Ishikawa (cell line): ENCODE measurements around the gene ZCWPW1.

Source experiments
- CEBPB ChIP-seq: IDR thresholded peaks from 2 replicates; pipeline ENCODE4 v1.6.1; 2012
- CREB1 ChIP-seq: IDR thresholded peaks from 2 replicates; pipeline ENCODE4 v1.6.1; 2012; ENCODE audit warnings: low read depth
- EGR1 ChIP-seq: IDR thresholded peaks from 2 replicates; pipeline ENCODE4 v1.6.1; 2012
- EP300 ChIP-seq: IDR thresholded peaks from 2 replicates; pipeline ENCODE4 v1.6.1; 2012; ENCODE audit warnings: borderline replicate concordance
- FOXM1 ChIP-seq: IDR thresholded peaks from 2 replicates; pipeline ENCODE4 v1.6.1; 2012; ENCODE audit warnings: low read depth, borderline replicate concordance
- NFIC ChIP-seq: IDR thresholded peaks from 2 replicates; pipeline ENCODE4 v1.6.1; 2012
- RAD21 ChIP-seq: IDR thresholded peaks from 2 replicates; pipeline ENCODE4 v1.6.1; 2012; ENCODE audit warnings: low read depth
- REST ChIP-seq: IDR thresholded peaks from 2 replicates; pipeline ENCODE4 v1.6.1; 2012; ENCODE audit warnings: low read depth, mild to moderate bottlenecking
- TAF1 ChIP-seq: IDR thresholded peaks from 2 replicates; pipeline ENCODE4 v1.6.1; 2012; ENCODE audit warnings: low read depth, mild to moderate bottlenecking
- TCF12 ChIP-seq: IDR thresholded peaks from 2 replicates; pipeline ENCODE4 v1.6.1; 2012; ENCODE audit warnings: low read depth
- TEAD4 ChIP-seq: IDR thresholded peaks from 2 replicates; pipeline ENCODE4 v1.6.1; 2012
- USF1 ChIP-seq: IDR thresholded peaks from 2 replicates; pipeline ENCODE4 v1.6.1; 2012
- YY1 ChIP-seq: IDR thresholded peaks from 2 replicates; pipeline ENCODE4 v1.6.1; 2012; ENCODE audit warnings: low read depth
- ZBTB7A ChIP-seq: IDR thresholded peaks from 2 replicates; pipeline ENCODE4 v1.6.1; 2012; ENCODE audit warnings: low read depth
- TF ChIP-seq, protein P1 (sequence below): IDR thresholded peaks from 2 replicates; pipeline ENCODE4 v1.6.1; 2012

Gene ZCWPW1

DNA sequence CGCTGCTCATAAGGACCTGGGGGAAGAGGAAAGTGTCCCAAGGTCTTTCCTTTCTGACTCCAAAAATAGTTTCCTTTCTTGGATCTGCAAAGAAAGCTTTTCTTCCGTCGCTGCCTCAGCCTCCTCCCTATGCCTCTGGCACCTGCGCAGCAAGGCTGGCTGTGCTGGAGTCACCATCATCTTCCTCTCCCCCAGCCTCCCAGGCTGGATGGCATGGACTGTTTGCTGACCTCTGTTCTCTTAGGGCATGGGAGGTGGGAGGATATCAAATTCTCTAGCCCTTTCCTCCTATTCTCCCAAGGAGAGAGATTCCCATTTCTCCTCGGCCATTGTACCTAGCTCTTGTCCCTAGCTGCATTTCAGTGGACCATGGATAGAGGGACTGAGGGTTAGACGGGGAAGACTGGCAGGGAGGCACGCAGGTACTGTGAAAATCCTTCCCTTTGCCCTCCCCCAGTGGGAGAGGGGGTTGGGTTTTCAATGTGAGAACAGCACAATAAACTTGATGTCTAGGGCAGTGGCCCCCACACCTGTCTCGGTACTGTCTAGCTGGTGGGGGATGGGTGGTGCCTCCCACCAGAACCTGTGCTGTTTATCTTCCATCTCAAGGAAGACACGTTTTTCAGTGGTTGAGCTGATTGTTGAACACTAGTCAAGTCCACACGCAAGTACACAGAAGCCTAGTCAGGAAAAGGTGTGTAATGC lies 5.2 kb upstream of the ZCWPW1 start:
- no peak for TF ChIP-seq ZBTB7A
- no peak for TF ChIP-seq TAF1

DNA sequence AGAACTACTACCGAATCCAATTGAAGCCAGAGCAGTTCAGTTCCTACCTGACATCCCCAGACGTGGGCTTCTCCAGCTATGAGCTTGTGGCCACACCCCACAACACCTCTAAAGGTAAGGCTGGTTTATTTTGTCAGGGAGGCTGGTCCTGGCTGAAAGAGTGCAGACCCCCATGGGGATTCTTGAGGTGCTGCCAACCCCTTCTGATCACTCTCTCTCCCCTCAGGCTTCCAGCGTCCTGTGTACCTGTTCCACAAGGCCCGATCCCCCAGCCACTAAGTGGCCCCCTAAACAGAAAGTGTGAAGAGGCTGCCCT lies 4.7 kb upstream of the ZCWPW1 start:
- no peak for TF ChIP-seq EP300
- TF ChIP-seq TAF1 = no peak
- TF ChIP-seq REST = no peak
- TF ChIP-seq FOXM1 = no peak

DNA sequence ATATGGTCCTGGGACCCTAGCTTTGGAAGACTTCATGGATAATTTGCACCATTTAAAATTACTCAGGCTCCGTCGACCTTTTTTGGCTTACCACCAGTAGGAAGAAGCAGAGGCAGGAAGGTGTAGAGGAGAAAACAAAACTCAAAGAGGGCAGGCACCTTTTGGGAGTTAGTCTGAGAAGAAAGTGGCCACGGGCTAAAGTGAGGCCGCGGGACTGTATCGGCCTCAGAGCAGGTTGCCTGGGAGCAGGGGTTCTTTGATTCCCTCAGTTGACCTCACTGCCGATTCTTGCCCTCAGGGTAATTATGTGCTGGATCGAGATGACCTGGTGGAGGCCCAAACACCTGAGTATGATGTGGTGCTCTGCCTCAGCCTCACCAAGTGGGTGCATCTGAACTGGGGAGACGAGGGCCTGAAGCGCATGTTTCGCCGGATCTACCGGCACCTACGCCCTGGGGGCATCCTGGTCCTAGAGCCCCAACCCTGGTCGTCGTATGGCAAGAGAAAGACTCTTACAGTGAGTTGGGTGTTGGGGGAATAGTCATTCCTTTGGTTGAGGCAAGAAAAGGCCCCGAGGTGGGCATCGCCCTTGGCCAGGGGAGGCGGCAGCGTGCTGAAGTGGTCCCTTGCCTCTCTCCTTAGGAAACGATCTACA lies 4.2 kb upstream of the ZCWPW1 start:
- TF ChIP-seq FOXM1 (no peak), CREB1 (no peak), REST (no peak), TCF12 (no peak), CEBPB (no peak), ZBTB7A (no peak), TAF1 (no peak)

DNA sequence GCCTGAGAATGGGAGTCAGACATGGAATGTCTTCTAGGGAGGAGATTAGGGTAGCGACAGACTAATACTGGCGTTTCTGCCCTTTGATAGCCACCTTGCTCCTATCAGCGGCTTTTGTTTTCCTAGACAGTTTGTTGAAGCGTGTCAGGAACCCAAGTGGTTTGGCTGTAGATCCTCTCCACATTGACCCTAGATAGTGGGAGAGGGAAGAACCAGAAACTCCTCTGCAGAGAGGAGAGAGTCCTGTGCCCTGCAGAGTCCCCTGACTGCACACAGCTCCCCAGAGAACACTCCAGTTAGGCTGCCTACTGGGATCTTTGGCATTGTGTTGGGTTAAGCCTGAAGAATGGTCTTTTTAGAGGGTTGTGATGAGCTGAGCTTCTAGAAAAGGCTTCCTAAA lies 3.5 kb upstream of the ZCWPW1 start:
- TF ChIP-seq RAD21 (no peak), TCF12 (no peak), CEBPB (no peak), YY1 (no peak), REST (no peak), NFIC (no peak), CREB1 (no peak), TEAD4 (no peak), USF1 (no peak), TAF1 (no peak), EP300 (no peak), ZBTB7A (no peak), EGR1 (no peak), FOXM1 (no peak)
- TF ChIP-seq, protein P1, sequence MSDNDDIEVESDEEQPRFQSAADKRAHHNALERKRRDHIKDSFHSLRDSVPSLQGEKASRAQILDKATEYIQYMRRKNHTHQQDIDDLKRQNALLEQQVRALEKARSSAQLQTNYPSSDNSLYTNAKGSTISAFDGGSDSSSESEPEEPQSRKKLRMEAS = no peak

DNA sequence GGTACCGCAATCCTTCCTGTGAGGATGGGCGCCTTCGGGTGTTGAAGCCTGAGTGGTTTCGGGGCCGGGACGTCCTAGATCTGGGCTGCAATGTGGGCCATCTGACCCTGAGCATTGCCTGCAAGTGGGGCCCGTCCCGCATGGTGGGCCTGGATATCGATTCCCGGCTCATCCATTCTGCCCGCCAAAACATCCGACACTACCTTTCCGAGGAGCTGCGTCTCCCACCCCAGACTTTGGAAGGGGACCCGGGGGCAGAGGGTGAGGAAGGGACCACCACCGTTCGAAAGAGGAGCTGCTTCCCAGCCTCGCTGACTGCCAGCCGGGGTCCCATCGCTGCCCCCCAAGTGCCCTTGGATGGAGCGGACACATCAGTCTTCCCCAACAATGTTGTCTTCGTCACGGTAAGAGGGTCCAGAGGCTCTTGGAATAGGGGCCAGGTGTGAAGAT lies 2.8 kb upstream of the ZCWPW1 start:
- TF ChIP-seq CEBPB (no peak), ZBTB7A (no peak), REST (no peak), FOXM1 (no peak), TAF1 (no peak; the same call in 1 of the 2 replicates), YY1 (no peak), EGR1 (no peak), TCF12 (no peak), NFIC (no peak), EP300 (no peak), TEAD4 (no peak), RAD21 (no peak), USF1 (no peak), CREB1 (no peak)
- TF ChIP-seq, protein P1 = no peak
